Heart left ventricle (tissue), 16 donors: ENCODE results near the gene CAPN10. TPM values are rescaled to one million over a fixed set of nuclear protein-coding genes. Genes with fewer than 3 reads are reported as not detected.
A peak's percentile ranks its signal among the peaks of the same experiment; 100 is the strongest.

Source experiments
- ATAC-seq, 4 donors: fragments of 200-7000 bp; cut with Tn5 transposase; one replicate each; pipeline ENCODE4 v1.9.1; 2020 to 2022; ENCODE audit warnings: moderate library complexity in 4 of 4, mild to moderate bottlenecking in 3 of 4, moderate number of reproducible peaks in 1 of 4
- DNase-seq, 5 donors: peaks; one replicate each; pipeline ENCODE4 v3.0.0-alpha.2; 2020
- H3K27ac ChIP-seq, 12 donors: fragments of 200-600 bp; sonication (generic) in 4 of 12; one replicate each; pipeline versions ENCODE4 v1.5.0 to v1.8.0; 2016 to 2022; ENCODE audit warnings: mild to moderate bottlenecking in 2 of 12
- H3K27me3 ChIP-seq, 9 donors: fragments of 200-600 bp; sonication (generic) in 2 of 9; one replicate each; pipeline versions ENCODE4 v1.5.1 to v1.8.0; 2016 to 2022; ENCODE audit warnings: mild to moderate bottlenecking in 3 of 9
- H3K36me3 ChIP-seq, 9 donors: fragments of 200-600 bp; sonication (generic) in 2 of 9; one replicate each; pipeline versions ENCODE4 v1.5.0 to v1.8.0; 2018 to 2022; ENCODE audit warnings: mild to moderate bottlenecking in 2 of 9
- H3K4me1 ChIP-seq, 12 donors: fragments of 200-600 bp; sonication (generic) in 4 of 12; one replicate each; pipeline versions ENCODE4 v1.5.0 to v1.8.0; 2016 to 2022; ENCODE audit warnings: mild to moderate bottlenecking in 3 of 12
- H3K4me3 ChIP-seq, 12 donors: fragments of 200-600 bp; sonication (generic) in 4 of 12; one replicate each; pipeline versions ENCODE4 v1.5.0 to v1.8.0; 2017 to 2022; ENCODE audit warnings: mild to moderate bottlenecking in 9 of 12, moderate library complexity in 4 of 12
- H3K9me3 ChIP-seq, 12 donors: fragments of 200-600 bp; sonication (generic) in 4 of 12; one replicate each; pipeline versions ENCODE4 v1.5.0 to v1.8.0; 2016 to 2022; ENCODE audit warnings: mild to moderate bottlenecking in 1 of 12
- CTCF ChIP-seq, 12 donors: fragments of 200-600 bp; sonication (generic) in 4 of 12; IDR thresholded peaks; one replicate each; pipeline versions ENCODE4 v1.5.0 to v1.8.0; 2018 to 2022; ENCODE audit warnings: antibody characterized with exemption in 12 of 12, mild to moderate bottlenecking in 5 of 12
- POLR2A ChIP-seq, 2 donors: fragments of 450-650 bp; IDR thresholded peaks; one replicate each; pipeline ENCODE4 v1.6.1; 2017; ENCODE audit warnings: antibody characterized with exemption in 2 of 2, mild to moderate bottlenecking in 2 of 2, moderate library complexity in 2 of 2
- WGBS, 4 donors: extraction: QIAGEN DNeasy Blood & Tissue Kit in 2 of 4; methylation state at CpG; one replicate each; pipeline versions ENCODE4 v1.1.5 to v1.1.7; 2013 to 2018; 5-methylcytosine and 5-hydroxymethylcytosine counted together
- intact Hi-C, 10 donors: fragments of 100-400 bp; cut with DNase I; formaldehyde crosslinking; loops; one replicate each; pipeline versions ENCODE4 v1.11.1 to v1.14.2; 2022
- polyA plus RNA-seq, 2 donors: library from polyadenylated mRNA; stranded (reverse); fragments of 200-250 nt; gene quantifications; one replicate each; pipeline ENCODE4 v1.2.3, GENCODE V29; 2013
- total RNA-seq, 9 donors: library from RNA; depleted of rRNA in 2 of 9; stranded (reverse); fragments of >200 nt in 2 of 9; fragmentation: NEBNext Ultra II Directional in 3 of 9; extraction: Animal tissue kit (Norgen Biotek cat#: 25700) in 3 of 9; gene quantifications; one replicate each; pipeline versions ENCODE4 v1.1.0 to v1.2.4, GENCODE V29; 2016 to 2023
- donor health status: ischemic (EF 13 %, LVEDD 7.1; RV severe dilation, severe dysfunction).
- donor health status: healthy with polysubstance abuse.
- donor health status: DM: no; HTN: yes; CAD: no.
- donor health status: DM: no; HTN: no; CAD: no.
- donor health status: ischemic (EF 25% LVEDD 6.9; RV normal size, moderate dysfunction).
- donor health status: ischemic (EF 25% LVEDD 5.7; RV mildly dilated, moderate dysfunction).
- donor health status: healthy.
- donor health status: DM: yes; HTN: yes; CAD: no.
- donor health status: ischemic (EF 35%, LVEDD 5.7; RV mildly dilated, moderate dysfunction).
- donor health status: nonischemic (EF 11% LVEDD 7.7; RV severe dilation, severe dysfunction).
- donor health status: DM: yes; HTN: yes; CAD: no.
- donor health status: PGD.
- donor health status: ischemic (EF 29% LVEDD 5.4; RV normal size, mild dysfunction).
- donor health status: nonischemic (EF 23%, LVEDD 6.1; RV moderate dilation, normal function).

CAPN10 gene
- total and polyA plus RNA-seq, 11 donors, result 14.9 to 39.7 (median 21.9) TPM

GRCh38 chr2:240584486-240585031 is 2.0 kb upstream of the CAPN10 start:
- peaks cover 0 to 9% (median 0%) of the 10 kb centered on the region in 12 donors for H3K9me3 ChIP-seq
- ATAC-seq (no peak), DNase-seq (peak in 1 of 5 donors; percentile 26)
- H3K27me3 ChIP-seq, result no peaks in the 10 kb centered on the region
- peaks cover 7 to 61% (median 42%) of the 10 kb centered on the region in 12 donors for H3K4me1 ChIP-seq
- 58 to 75% (median 60%) methylated on average over 4 of the region's 4 CpGs for WGBS, 4 donors
- peak overlapping the region in 6 of 12 donors; percentile 78 to 97 (median 88) for H3K4me3 ChIP-seq
- H3K36me3 ChIP-seq, result peaks cover 0 to 11% (median 0%) of the 10 kb centered on the region in 9 donors
- TF ChIP-seq CTCF (IDR thresholded peaks at IDR 0.05) (no peak), POLR2A (IDR thresholded peaks at IDR 0.05) (no peak)
- peak overlapping the region in 1 of 12 donors; percentile 92 for H3K27ac ChIP-seq
- intact Hi-C loops, result loop anchor here in 1 of 10 donors (2.0 to 10.0 kb wide), 2 partner anchors 16 to 350 kb away; partner anchors contain the start of gene RNPEPL1

GRCh38 chr2:240585101-240585500 is 1.4 kb upstream of the CAPN10 start:
- DNase-seq, result peak in 1 of 5 donors; percentile 24
- intact Hi-C loops, result loop anchor here in 1 of 10 donors (2.0 to 10.0 kb wide), 2 partner anchors 16 to 350 kb away; partner anchors contain the start of gene RNPEPL1

GRCh38 chr2:240585681-240586197 is 795 bp upstream of the CAPN10 start:
- Histone ChIP-seq H3K27ac (peak overlapping the region; percentile 83 to 98 (median 92)), H3K4me1 (peaks cover 7 to 63% (median 34%) of the 10 kb centered on the region in 12 donors), H3K36me3 (peaks cover 0 to 17% (median 6%) of the 10 kb centered on the region in 9 donors), H3K27me3 (no peaks in the 10 kb centered on the region), H3K9me3 (peaks cover 0 to 9% (median 0%) of the 10 kb centered on the region in 12 donors), H3K4me3 (peak overlapping the region; percentile 55 to 97 (median 83))
- DNase-seq, result peak in 2 of 5 donors; percentile 15 to 44
- 1 to 3% (median 2%) methylated on average over 15 to 20 of the region's 20 CpGs for WGBS, 4 donors
- ATAC-seq, result no peak
- TF ChIP-seq CTCF (IDR thresholded peaks at IDR 0.05) (no peak), POLR2A (IDR thresholded peaks at IDR 0.05) (no peak)
- intact Hi-C loops, result loop anchor here in 3 of 10 donors (1.0 to 10.0 kb wide), 5 partner anchors 16 to 351 kb away; partner anchors contain the start of genes DUSP28 (in 2 of the 3) and RNPEPL1 (in 1 of the 3)

More at GRCh38 chr2:240585101-240585500, 1.4 kb upstream of the CAPN10 start:
- Histone ChIP-seq H3K27me3 (no peaks in the 10 kb centered on the region), H3K4me3 (peak overlapping the region in 11 of 12 donors; percentile 72 to 97 (median 84)), H3K27ac (peak overlapping the region in 3 of 12 donors; percentile 92 to 98 (median 95)), H3K4me1 (peaks cover 7 to 61% (median 38%) of the 10 kb centered on the region in 12 donors), H3K9me3 (peaks cover 0 to 9% (median 0%) of the 10 kb centered on the region in 12 donors), H3K36me3 (peaks cover 0 to 11% (median 3%) of the 10 kb centered on the region in 9 donors)
- 65 to 80% (median 74%) methylated on average over 6 of the region's 6 CpGs for WGBS, 4 donors
- TF ChIP-seq POLR2A (IDR thresholded peaks at IDR 0.05) (no peak), CTCF (IDR thresholded peaks at IDR 0.05) (no peak)
- no peak for ATAC-seq
